ENCODE results near the gene LIX1L. TPM values are rescaled to one million over a fixed set of nuclear protein-coding genes. Genes with fewer than 3 reads are reported as not detected.

The LIX1L gene
- total and polyA plus RNA-seq, 2 donors (not counting 1 experiment from before 2014, with no cell fraction given) = 14.2 to 63.3 TPM

DNA sequence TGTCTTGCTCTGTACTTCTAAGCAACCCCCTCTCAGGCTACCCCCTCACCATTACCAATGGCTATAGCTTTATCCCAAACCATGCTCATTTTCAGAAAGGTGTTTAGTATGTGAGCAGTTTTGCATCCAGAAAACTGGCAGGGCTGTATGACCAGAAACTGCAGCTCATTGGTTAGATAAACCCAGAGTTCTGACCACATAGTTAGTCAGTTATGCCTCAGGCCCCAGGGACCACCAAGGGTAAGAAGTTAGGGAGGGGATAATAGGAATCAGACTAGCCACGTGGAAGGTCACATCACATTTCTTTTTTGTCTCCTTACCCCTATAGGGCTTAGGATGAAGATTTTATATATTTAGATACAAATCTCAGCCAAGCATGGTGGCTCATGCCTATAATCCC lies 49.2 kb downstream of the LIX1L start:
- peak in 1 of 2 donors; percentile 27 for DNase-seq (ENCODE audit: low read depth in 2 of 2)
- Histone ChIP-seq H3K27me3 (ENCODE audit: control insufficient read depth, insufficient read depth, low read length) (no peaks in the 10 kb centered on the region), H4K20me1 (ENCODE audit: control insufficient read depth, extremely low read depth, insufficient read depth, low read length) (no peaks in the 10 kb centered on the region), H3K4me1 (ENCODE audit: control insufficient read depth, extremely low read depth, insufficient read depth, low read length) (peaks cover 8% of the 10 kb centered on the region), H3K4me3 (replicated peaks in 1 of 4; ENCODE audit: control extremely low read depth in 1 of 4, insufficient read depth in 1 of 4, low read depth in 3 of 4, low read length in 4 of 4) (peak overlapping the region in 1 of 4 experiments; percentile 26), H3K79me2 (ENCODE audit: control insufficient read depth, insufficient read depth, low read length) (no peaks in the 10 kb centered on the region), H3K9ac (ENCODE audit: insufficient read depth, low read length) (no peak overlapping the region), H2AFZ (ENCODE audit: low read length) (no peak overlapping the region), H3K4me2 (ENCODE audit: extremely low read depth, insufficient read depth, low read length) (peak overlapping the region; percentile 46), H3K9me3 (ENCODE audit: control insufficient read depth, insufficient read depth, low read depth, low read length) (no peaks in the 10 kb centered on the region), H3K27ac (ENCODE audit: insufficient read depth, low read length) (no peak overlapping the region), H3K36me3 (ENCODE audit: control insufficient read depth, insufficient read depth, low read length) (peaks cover 9% of the 10 kb centered on the region)
- TF ChIP-seq EZH2 (IDR thresholded peaks at IDR 0.05; ENCODE audit: low read length, missing control alignments) = no peak
- TF ChIP-seq, protein P1, sequence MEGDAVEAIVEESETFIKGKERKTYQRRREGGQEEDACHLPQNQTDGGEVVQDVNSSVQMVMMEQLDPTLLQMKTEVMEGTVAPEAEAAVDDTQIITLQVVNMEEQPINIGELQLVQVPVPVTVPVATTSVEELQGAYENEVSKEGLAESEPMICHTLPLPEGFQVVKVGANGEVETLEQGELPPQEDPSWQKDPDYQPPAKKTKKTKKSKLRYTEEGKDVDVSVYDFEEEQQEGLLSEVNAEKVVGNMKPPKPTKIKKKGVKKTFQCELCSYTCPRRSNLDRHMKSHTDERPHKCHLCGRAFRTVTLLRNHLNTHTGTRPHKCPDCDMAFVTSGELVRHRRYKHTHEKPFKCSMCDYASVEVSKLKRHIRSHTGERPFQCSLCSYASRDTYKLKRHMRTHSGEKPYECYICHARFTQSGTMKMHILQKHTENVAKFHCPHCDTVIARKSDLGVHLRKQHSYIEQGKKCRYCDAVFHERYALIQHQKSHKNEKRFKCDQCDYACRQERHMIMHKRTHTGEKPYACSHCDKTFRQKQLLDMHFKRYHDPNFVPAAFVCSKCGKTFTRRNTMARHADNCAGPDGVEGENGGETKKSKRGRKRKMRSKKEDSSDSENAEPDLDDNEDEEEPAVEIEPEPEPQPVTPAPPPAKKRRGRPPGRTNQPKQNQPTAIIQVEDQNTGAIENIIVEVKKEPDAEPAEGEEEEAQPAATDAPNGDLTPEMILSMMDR (conservative IDR thresholded peaks at IDR 0.05 in 1 of 2, IDR thresholded peaks at IDR 0.05 in 1 of 2; ENCODE audit: low read depth in 1 of 2, low read length in 2 of 2) = no peak

DNA sequence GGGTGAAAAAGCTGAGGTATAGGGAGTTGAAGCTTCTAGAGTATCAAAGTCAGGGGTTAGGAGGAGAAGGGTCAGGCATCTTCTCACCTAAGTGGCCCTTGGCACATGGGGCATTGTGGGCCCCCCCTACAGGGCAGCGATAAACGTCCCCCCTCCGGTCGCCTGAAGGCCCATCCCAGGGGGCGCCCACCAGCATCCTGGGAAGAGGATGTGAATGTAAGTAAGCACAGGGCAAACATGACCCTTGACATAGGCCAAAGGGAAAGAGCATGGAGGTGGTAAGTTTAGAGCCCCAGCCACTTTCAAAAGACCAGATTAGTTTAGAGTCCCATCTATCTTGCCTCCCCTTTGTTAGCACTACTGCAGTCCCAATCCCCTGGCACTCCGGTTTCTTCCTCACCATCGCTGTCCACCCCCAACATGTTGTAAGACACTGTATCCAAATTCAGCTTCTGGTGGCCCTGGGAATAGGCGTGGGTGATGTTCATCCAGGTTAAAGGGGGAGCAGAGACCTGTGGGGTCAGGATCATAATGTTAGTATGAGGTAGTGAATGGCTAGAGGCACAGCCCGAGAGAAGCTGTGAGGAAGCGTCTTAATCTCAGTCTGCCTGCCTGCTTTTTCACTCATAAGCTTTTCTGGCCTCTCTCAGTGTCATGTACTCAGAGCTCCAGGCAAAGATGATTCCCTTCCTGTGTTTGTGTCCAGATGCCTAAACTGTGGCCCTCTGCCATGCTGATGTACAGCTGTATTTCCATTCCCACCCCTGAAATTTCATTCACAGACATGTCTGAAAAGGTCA lies 50.7 kb downstream of the LIX1L start:
- peak overlapping the region; percentile 66 for H2AFZ ChIP-seq (ENCODE audit: low read length)
- peaks cover 8% of the 10 kb centered on the region for H3K4me1 ChIP-seq (ENCODE audit: control insufficient read depth, extremely low read depth, insufficient read depth, low read length)
- no peak overlapping the region for H3K9ac ChIP-seq (ENCODE audit: insufficient read depth, low read length)
- H3K27ac ChIP-seq (ENCODE audit: insufficient read depth, low read length) = no peak overlapping the region
- no peaks in the 10 kb centered on the region for H4K20me1 ChIP-seq (ENCODE audit: control insufficient read depth, extremely low read depth, insufficient read depth, low read length)
- H3K79me2 ChIP-seq (ENCODE audit: control insufficient read depth, insufficient read depth, low read length) = no peaks in the 10 kb centered on the region
- H3K4me3 ChIP-seq (replicated peaks in 1 of 4; ENCODE audit: control extremely low read depth in 1 of 4, insufficient read depth in 1 of 4, low read depth in 3 of 4, low read length in 4 of 4) = no peak overlapping the region
- no peak for DNase-seq (ENCODE audit: low read depth in 2 of 2)
- no peaks in the 10 kb centered on the region for H3K9me3 ChIP-seq (ENCODE audit: control insufficient read depth, insufficient read depth, low read depth, low read length)
- no peaks in the 10 kb centered on the region for H3K27me3 ChIP-seq (ENCODE audit: control insufficient read depth, insufficient read depth, low read length)
- H3K4me2 ChIP-seq (ENCODE audit: extremely low read depth, insufficient read depth, low read length) = no peak overlapping the region
- H3K36me3 ChIP-seq (ENCODE audit: control insufficient read depth, insufficient read depth, low read length) = peaks cover 6% of the 10 kb centered on the region
- no peak for TF ChIP-seq EZH2 (IDR thresholded peaks at IDR 0.05; ENCODE audit: low read length, missing control alignments)
- TF ChIP-seq, protein P1 (conservative IDR thresholded peaks at IDR 0.05 in 1 of 2, IDR thresholded peaks at IDR 0.05 in 1 of 2; ENCODE audit: low read depth in 1 of 2, low read length in 2 of 2) = no peak

DNA sequence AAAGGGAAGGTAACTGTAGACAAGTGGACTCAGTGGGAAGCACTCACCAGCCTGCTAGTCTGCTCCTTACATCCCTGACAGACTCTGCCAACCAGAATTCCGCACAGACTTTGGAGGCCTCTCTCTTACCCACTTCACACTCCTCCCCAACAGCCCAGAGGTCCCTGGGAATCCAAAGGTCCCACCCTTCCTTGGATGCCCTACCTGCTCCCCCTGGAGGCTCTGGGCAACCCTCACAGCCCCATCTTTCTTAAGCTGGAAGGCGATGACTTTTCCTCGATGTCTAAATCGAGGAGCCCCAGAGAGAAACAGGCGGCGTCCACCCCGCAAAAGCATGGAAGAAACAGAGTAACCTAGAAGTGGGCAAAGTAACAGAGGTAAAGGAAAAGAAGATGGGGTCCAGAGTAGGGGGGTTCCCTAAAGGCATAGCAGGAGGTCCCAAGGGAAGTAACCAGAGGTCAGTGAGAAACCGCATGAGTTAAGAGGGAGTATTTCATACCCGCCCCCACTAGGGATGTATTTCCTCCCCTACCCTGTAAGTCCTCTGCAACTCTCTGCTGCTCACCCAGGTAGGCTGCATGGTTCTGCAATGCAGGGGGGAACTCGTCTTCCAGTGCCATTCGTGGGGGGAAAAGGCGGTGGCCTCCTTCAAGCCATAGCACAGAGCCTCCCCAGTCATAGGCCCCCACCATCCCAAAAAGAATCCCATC lies 56.4 kb downstream of the LIX1L start:
- TF ChIP-seq, protein P1 (conservative IDR thresholded peaks at IDR 0.05 in 1 of 2, IDR thresholded peaks at IDR 0.05 in 1 of 2; ENCODE audit: low read depth in 1 of 2, low read length in 2 of 2) = no peak
- no peak for TF ChIP-seq EZH2 (IDR thresholded peaks at IDR 0.05; ENCODE audit: low read length, missing control alignments)
- no peaks in the 10 kb centered on the region for H3K36me3 ChIP-seq (ENCODE audit: control insufficient read depth, insufficient read depth, low read length)

More for the DNA sequence above, 56.4 kb downstream of the LIX1L start:
- no peaks in the 10 kb centered on the region for H3K27me3 ChIP-seq (ENCODE audit: control insufficient read depth, insufficient read depth, low read length)
- H3K9me3 ChIP-seq (ENCODE audit: control insufficient read depth, insufficient read depth, low read depth, low read length) = no peaks in the 10 kb centered on the region
- no peaks in the 10 kb centered on the region for H4K20me1 ChIP-seq (ENCODE audit: control insufficient read depth, extremely low read depth, insufficient read depth, low read length)
- no peak overlapping the region for H3K4me3 ChIP-seq (replicated peaks in 1 of 4; ENCODE audit: control extremely low read depth in 1 of 4, insufficient read depth in 1 of 4, low read depth in 3 of 4, low read length in 4 of 4)
- H3K9ac ChIP-seq (ENCODE audit: insufficient read depth, low read length) = no peak overlapping the region
- H3K27ac ChIP-seq (ENCODE audit: insufficient read depth, low read length) = no peak overlapping the region
- DNase-seq (ENCODE audit: low read depth in 2 of 2) = no peak
- no peak overlapping the region for H2AFZ ChIP-seq (ENCODE audit: low read length)
- no peak overlapping the region for H3K4me2 ChIP-seq (ENCODE audit: extremely low read depth, insufficient read depth, low read length)
- no peaks in the 10 kb centered on the region for H3K79me2 ChIP-seq (ENCODE audit: control insufficient read depth, insufficient read depth, low read length)
- no peaks in the 10 kb centered on the region for H3K4me1 ChIP-seq (ENCODE audit: control insufficient read depth, extremely low read depth, insufficient read depth, low read length)
